ENCODE measurements around the gene SLC9A3.

GRCh38 chr5:554284-554988, 30.2 kb upstream of the SLC9A3 start:
- TF ChIP-seq EZH2 (IDR thresholded peaks at IDR 0.05; ENCODE audit: borderline replicate concordance, low read depth, low read length, poor library complexity, severe bottlenecking) (no peak), CTCF (conservative IDR thresholded peaks at IDR 0.05; ENCODE audit: low read depth, low read length) (no peak)

All from A673 (cell line).